GF-D8 (cell line): ENCODE measurements around the gene EDN3.
"Not testable (repeated sequence)": the region's sequence is repeated elsewhere in the genome, so short reads cannot be mapped to it uniquely, and the experiment has no call there.

Source experiments
- DNase-seq: peaks from one replicate; lab custom pipeline; 2025; lab: John Stamatoyannopoulos, UW

EDN3 gene

DNA sequence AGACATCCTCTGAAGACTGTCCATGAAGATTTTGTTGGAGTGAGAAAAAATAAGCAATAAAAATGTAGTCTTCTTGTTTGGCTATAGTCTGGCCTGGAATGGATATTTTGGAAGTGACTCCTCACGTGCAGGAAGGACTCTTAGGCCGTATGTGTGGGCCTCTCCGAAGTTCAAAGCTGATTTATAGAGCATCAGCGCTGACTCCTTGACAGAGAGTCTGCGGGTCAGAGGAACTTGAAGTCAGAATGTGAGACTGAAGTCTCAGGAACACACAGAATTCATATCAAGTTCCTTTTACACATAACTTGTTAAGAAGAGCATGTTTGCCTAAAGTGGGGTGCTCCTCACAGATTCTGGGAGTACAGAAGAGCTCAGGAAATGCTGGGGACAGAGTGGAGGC lies 36.1 kb downstream of the EDN3 start:
- DNase-seq = no peak

DNA sequence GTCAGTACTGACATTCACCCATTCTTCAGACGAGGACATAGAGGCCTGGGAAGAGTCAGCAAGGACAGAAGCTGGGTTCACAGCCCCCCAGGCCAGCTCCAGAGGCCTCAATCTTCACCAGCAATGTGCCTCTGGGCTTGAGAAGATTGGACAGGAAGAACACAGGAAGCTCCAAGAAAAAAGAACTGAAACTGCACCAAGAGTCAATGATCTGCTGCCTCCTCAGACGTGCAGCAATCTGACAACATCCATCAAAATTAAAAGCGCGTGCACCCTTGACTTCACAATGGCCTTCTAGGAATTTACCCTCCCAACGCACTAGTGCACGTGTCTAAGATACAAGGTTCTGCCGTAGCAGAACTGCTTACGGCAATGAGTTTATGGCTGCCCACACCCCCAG lies 38.0 kb downstream of the EDN3 start:
- not testable (repeated sequence) for DNase-seq

DNA sequence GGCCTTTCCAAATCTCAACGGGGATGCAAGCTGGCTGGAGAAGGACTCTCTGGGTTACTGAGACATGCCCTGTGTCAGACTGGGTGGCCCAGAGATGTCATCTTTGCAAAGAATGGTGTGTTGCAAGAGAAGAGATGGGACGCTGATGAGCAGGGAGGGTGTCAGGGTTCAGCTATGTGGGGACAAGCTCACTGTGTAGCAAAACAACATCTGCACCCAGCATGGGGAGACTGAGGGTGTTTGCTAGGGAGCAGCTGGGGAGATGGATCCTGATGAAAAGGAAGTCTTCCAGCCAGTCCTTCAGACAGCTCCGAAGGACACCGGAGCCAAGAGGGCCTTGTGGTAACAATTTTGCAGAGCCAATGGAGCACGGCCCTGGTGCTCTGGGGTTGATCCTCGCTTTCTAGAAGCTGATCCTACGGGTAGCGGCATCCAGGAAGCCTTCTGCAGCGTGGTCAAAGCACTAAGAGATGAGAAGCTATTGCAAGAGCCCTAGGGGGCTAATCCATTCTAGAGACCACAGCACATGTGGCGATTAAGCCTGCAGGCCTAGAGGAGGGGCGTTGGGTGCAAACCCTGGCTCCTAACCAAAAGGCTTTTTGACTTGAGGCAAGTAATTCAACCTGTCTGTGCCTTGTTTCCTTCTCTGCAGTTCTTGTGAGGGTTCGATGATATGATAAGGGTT lies 39.9 kb downstream of the EDN3 start:
- DNase-seq = no peak

DNA sequence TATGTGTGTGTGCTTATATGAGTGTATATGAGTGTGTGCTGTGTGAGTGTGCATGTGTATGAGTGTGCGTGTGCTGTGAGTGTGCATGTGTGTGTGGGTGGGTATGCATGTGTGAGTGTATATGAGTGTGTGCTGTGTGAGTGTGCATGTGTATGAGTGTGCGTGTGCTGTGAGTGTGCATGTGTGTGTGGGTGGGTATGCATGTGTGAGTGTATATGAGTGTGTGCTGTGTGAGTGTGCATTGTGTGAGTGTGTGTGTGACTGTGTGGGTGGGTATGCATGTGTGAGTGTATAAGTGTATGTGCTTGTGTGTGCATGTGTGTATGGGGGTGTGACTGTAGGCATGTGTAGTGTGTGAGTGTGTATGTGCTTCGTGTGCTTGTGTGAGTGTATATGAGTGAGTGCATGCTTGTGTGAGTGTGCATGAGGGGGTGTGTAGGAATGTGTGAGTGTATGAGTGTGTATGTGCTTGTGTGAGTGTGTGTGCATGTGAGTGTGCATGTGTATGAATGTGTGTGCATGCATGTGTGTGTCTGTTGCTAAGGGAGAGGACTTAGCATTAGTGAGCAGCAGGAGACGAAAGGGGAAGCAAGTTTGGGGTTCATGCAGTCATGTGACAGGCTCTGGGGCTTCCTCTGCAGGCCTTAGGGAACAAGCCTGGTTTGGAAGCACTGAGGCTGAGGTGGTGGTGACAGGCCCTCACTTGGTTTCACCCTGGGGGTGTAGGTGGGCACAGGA lies 41.0 kb downstream of the EDN3 start:
- DNase-seq = peak; percentile 2

DNA sequence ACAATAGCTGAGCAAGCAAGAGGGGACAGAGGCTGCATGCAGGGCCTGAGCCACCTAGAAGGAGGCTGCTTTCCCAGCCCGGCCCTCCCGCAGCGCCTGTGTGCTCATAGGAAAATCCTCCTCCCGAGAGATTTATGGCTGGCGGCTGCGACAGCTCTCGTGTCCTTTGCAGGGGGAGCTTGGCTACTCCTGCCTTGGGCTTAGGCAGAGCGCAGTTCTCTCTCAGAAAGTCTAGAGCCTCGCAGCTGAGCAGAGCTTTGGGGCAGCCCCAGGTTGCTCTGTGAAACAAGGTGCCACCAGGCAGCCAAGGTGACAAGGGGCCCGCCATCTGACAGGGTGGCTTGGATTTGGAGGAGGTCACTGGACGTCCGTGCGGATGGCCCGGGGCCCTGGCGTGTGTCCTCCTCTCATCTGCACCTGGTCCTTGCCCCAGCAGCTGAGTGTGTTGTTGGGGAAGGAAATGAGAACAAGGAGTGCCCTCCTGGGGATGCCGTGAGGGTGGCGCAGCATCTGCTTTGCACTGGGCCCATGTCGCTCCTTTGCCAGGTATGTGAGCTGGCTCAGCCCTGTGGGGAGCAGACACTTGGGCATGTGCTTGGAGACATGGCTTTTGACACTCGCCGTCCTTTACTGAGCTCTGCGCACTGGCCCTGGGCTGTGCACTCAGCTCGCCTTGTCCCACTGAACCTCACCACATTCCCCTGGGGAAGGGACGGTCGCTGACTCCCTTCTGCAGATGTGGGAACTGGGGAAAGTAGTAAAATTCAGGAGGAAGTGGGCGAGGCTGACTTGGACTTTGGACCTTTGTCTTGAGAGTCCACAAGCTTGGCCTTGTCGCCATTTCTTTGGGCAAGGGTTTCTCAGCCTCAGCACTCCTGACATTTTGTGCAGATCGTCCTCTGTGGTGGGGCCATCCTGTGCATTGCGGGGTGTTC lies 41.9 kb downstream of the EDN3 start:
- DNase-seq = no peak

DNA sequence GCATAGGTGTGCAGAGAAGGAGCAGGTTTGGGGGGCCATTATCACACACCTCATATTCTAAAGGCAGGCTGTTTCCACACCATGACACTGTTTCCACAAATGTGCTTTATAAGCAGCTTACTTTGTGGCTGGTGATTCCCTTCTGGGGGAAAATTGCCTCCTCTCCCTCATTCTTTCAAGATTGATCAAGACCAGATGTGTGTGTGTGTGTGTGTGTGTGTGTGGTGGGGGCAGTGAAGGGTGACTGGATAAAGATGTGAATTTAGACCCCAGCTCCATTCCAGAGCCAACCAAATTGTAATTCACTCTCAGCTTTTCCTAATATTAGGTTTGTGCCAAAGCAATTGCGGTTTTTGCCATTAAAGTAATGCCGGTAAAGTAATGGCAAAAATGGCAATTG lies 45.6 kb downstream of the EDN3 start:
- no peak for DNase-seq

DNA sequence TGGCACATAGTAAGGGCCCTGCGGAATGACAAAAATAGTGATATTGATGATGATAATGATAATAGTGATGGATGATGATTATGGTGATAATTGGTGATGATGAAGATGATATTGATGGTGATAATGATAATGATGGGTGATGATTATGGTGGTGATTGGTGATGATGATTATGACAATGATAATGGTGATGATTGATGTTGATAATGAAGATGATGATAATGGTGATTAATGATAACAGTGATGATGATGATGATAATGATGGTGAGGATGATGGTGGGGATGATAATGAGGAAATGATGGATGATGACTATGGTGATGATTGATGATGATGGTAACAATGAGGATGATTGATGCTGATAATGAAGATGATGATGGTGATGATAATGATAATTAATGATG lies 48.9 kb downstream of the EDN3 start:
- DNase-seq = no peak

DNA sequence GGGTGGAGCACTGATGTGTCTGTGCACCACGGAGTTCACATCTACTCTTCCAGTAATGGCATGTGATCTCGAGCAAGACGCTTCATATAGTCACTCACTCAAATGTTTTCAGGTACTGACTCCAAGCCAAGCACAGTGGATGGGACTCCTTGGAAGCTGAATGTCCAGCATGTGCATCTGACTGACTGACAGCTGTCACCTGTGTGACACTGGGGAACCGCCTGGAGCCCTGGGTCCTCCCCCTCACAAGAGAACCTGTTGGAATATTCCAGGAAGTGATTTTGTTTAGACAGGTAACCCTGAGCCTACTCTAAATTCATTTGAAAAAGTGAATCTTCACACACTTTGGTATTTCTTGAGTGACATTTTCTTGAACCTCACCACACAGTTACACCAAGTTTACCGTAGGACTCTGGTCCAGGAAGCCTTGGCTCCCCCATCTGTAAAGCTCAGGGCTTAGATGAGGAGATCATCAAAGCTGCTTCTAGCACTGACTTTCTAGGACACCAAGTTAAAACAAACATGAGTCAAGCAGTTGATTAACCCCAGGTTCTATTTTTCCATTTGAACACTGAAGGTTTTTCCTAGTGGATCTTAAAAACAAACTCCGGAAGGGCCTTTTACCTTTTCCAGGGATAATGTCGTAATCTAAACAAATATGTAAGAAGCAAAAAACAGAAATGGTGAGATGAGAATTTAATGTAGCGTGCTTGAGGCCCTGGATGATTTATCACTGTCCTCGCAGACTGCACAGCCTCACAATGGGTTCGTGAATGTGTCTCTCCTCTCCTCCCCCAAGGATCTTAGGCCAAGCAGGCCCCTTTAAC lies 50.1 kb downstream of the EDN3 start:
- DNase-seq = no peak

DNA sequence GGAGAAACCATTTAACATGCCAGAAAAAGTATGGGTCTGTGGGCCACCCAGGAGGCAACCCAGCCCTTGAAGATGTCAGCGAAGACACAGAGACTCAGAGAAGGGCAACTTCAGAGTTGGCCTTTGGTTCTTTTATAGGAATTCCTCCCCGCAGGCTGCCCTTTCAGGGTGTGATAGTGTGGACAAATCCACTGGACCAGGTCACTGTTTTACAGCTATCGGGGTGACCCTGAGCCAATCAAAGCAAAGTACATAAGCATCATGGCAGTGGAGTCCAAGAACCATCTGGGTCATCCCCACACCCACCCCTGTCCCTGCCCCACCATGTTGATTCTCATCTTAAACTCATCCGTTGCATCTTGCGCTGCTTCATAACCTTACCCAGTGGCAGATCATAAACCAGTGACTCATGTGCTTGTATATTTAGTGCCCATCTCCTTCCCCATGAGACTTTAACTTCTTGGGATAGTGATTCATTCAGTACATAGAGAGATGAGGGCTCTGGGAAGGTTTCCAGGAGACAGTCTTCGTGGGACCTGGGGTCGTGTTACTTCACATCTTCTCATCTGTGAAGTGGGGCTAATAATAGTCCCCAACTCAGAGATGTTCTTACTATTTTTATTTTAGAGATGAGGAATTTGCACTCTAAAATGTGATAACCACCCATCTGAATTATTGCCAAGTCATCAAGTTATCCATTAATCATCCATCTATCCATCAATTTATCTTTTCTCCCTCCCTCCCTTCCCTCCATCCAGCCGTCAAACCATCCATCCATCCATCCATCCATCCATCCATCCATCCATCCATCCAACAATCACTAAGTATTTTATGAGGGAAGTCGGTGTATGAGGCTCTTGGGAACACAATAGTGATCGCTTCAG lies 51.0 kb downstream of the EDN3 start:
- DNase-seq = no peak

DNA sequence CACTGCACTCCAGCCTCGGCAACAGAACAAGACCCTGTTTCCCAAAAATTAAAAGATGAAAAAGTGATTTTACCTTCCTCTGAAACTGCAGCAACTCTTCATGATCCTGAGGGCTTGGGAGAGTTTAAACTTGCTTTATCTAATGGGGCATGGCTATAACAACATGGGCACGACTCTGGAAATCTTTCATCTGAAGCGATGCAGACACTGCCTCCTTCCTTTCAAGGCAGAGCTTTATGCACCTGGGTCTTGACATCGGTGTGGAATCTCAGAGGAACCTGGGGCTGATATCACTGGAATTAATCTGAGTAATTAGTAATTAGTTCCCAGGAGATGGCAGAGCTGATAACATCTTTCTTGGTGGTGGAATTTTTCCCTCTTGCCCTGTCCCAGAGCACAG lies 52.1 kb downstream of the EDN3 start:
- DNase-seq = no peak

DNA sequence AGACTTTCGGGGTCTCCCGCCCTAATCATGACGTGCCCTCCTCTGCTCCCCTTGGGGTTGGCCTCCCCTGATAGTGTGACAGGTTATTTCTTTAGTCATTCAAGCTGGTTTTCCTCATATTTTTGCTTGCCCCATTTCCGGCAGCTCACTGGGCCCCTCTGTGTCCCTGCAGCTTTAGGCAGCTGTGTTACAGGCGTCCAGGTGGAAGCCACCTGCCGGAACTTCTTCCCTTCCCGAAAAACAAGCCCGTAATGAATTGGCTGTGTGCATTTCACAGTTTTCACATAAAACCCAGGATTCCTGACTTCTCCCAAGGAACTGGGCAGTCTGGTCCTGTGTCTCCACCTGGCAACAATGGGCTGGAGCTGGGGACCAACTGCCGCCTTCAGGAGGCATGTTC lies 52.6 kb downstream of the EDN3 start:
- no peak for DNase-seq

DNA sequence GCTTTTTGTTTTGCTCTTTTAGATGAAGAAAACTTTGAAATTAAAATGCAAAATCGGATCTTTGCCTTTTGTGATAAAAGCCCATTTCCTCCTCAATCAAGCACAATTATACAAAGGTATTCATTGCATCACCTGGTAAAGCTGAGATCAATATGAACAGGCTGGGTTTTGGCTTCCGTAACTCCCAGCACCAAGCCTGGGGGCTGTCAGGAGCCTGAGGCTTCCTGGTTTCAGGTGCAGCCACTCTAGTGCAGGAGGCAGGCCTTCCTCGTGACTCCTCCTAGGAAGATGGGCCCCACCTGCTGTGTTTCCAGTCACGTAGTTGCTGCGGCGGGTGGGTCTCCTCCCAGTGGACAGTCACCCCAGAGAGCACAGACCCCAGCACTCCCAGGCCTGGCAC lies 54.0 kb downstream of the EDN3 start:
- no peak for DNase-seq

DNA sequence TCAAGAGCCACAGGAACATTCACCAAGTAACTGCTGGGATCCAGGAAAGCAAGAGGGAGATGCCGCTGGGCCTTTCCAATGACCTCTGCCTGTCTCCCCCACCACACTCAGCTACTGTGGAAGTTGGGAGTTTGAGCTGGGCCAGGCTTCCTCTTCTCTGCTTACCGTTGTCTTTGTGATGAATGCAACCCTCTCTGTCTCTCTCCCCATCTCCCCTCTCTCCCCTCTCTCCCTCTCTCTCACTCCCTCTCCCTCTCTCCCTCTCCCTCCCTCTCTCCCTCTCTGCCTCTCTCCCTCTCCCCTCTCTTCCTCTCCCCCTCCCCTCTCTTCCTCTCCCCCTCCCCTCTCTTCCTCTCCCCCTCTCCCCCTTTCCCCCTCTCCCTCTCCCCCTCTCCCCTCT lies 54.8 kb downstream of the EDN3 start:
- no peak for DNase-seq

DNA sequence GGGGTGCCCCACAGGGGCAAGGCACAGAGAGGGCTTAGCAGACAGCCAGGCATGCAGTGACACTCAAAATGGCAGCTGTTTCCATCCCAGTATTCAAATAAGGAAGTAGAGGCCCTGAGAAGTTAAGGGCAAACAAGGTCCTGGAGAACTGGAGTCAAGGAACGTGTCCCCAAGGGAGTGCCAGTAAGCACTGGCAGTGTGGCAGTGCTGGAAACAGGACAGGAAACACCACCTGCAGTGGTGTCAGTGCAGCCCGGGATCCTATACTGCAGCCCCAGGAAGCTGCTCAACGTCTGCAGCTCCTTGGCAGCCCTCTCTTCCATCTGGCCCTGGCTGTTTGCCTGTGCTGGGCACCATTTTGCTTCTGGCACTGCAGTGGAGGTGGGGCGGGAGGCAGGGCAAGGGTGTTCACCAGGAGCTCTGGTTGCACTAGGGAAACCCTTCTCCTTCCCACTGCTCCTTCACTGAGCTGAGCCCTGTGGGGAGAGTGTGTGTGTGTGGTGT lies 56.3 kb downstream of the EDN3 start:
- no peak for DNase-seq

DNA sequence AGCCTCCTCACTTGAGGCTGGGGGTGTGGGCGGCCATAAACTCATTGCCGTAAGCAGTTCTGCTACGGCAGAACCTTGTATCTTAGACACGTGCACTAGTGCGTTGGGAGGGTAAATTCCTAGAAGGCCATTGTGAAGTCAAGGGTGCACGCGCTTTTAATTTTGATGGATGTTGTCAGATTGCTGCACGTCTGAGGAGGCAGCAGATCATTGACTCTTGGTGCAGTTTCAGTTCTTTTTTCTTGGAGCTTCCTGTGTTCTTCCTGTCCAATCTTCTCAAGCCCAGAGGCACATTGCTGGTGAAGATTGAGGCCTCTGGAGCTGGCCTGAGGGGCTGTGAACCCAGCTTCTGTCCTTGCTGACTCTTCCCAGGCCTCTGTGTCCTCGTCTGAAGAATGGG lies 58.4 kb downstream of the EDN3 start:
- DNase-seq = not testable (repeated sequence)

DNA sequence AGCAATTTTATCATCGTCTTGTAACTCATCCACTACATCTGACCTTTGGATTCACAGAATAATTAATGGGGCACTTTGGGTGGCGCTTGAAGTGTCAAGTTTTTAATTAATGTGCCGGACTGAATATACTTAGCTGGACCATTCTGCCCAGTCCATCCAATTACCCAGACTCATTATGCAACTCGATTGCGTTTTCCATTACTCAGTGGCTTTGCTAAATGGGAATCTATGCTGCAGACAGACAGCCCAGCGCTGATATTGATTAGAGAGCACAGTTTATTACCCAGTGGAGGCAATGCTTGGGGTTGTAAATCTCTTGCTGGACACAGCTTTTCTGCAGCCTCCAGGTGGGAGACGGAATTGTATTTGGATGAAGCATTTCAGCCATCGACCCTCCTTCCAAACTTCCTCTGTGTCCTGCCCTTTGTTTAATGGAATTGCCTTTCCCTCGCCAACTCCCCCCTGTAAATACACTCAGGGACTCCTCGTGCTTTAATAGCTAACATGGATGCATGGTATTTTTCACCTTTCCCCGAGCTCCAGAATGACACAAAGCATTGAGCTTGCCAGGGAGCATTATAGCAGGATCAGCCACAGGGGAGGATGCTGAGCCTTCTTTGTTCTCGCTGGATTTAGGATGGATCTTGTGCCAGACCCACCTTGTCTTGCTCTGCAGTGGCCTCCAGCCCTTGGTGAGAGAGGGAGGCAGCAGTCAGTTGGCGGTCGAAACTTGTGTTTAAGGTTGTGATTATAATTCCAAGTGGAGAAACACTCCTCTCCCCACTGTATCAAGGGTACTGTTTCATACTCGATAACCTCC lies 59.7 kb downstream of the EDN3 start:
- no peak for DNase-seq

DNA sequence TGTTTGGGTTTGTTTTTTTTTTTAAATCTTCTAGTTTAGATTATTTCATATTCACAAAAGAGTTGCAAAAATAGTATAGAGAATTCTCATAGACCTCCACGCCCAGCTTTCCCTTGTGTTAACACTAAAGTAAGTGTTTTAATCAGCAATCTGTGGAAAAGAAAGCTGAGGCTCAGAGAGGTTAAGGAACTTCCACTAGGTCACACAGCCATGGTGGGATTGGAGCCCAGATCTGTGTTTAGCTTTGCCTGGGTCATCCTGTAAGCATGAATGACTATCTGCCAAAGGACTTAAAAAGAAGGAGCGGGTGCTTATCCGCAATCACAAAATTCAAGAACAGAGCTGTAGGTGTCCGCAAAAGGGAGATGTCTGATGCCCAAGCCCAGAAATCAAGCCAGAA lies 60.5 kb downstream of the EDN3 start:
- no peak for DNase-seq

DNA sequence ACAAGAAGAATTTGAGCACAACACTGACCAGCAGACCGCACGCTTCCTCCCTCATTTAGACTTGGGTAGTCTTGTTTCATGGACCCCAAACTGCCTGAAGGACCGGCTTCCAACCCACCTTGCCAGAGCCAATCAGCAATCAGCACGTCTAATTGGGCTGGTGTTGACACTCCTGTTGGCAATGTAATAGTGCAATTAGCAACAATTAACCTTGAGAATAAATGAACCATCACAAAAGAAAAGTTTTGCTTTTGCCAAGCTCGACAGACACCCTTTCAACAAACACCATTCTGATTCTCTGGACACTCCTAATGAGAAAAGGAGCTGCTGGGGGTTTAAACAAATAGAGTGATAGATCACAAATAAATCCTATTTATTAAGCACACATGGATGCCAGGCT lies 61.0 kb downstream of the EDN3 start:
- no peak for DNase-seq

DNA sequence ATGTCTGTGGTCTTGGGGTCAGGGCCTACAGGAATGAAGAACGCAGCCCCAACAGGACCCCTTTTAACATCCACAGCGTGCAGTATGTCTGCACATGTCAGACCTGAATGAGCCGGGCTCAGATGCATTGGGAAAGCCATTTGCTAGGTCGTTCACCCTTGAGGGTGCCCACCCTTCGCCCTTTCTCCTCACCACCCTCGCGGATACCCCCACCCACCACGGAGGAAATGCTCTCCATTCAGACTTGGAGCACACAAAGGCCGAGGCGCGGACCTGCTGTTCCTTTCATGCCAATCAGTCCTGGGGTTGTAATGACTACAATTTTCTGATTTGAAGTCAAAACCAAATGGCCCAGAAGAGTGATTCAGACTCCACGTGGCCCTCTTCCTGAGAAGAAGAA lies 62.7 kb downstream of the EDN3 start:
- no peak for DNase-seq

DNA sequence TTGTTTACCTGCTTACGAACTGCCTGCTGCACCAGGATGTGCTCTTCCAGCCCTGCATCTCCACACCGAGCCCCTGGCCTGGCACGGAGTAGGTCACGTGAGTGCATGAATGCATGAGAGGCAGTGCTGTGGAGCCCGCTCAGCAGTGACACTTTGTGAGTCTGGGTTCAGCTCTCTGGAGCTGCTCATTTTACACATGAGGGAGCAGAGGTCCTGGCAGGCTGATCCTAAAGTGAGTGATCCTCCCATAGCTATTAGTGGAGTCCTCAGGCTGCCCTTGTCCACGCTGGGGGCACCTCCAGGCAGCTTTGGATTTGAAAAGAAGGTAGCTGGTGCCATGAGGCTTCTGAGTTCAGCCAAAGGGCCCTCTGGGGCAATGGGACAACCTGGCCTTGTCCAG lies 64.2 kb downstream of the EDN3 start:
- DNase-seq = no peak
